Keratinocyte (primary cell): ENCODE data around the gene TEX28. TPM values are rescaled to one million over a fixed set of nuclear protein-coding genes. Genes with fewer than 3 reads are reported as not detected.

Experiments
- DNase-seq: peaks from one replicate; pipeline ENCODE4 v3.0.0-alpha.2; 2011; ENCODE audit warnings: low read depth, missing footprints, low spot score
- FAIRE-seq: peaks from 2 replicates; lab custom pipeline; 2011; peaks lifted over from hg19 to GRCh38; lab: Jason Lieb, UNC
- H2AFZ ChIP-seq: 2 replicates; pipeline ENCODE4 v1.6.0; 2012; ENCODE audit warnings: low read length, control low read depth, inconsistent platforms; ENCODE audit not compliant: control insufficient read depth
- H3K27ac ChIP-seq: 2 replicates; pipeline ENCODE4 v1.5.1; 2011; ENCODE audit warnings: low read length; ENCODE audit not compliant: control insufficient read depth, insufficient read depth
- H3K27me3 ChIP-seq: 3 replicates; pipeline ENCODE4 v1.6.0; 2011; ENCODE audit warnings: low read length; ENCODE audit not compliant: control insufficient read depth, insufficient read depth; ENCODE audit errors: extremely low read depth
- H3K36me3 ChIP-seq, 2 experiments: 2 replicates in 1 of 2; 3 replicates in 1 of 2; pipeline ENCODE4 v1.5.1; 2011; ENCODE audit warnings: low read length in 2 of 2, mild to moderate bottlenecking in 1 of 2; ENCODE audit not compliant: control insufficient read depth in 2 of 2, insufficient read depth in 2 of 2; ENCODE audit errors: extremely low read depth in 1 of 2
- H3K4me1 ChIP-seq: 3 replicates; pipeline ENCODE4 v1.5.1; 2011; ENCODE audit warnings: low read length; ENCODE audit not compliant: control insufficient read depth, insufficient read depth; ENCODE audit errors: extremely low read depth
- H3K4me2 ChIP-seq: 3 replicates; pipeline ENCODE4 v1.6.0; 2011; ENCODE audit warnings: low read depth, low read length; ENCODE audit not compliant: control insufficient read depth, insufficient read depth; ENCODE audit errors: extremely low read depth
- H3K4me3 ChIP-seq, 3 experiments: fragments of 200-600 bp in 1 of 3; sonication (generic) in 1 of 3; 2 replicates in 2 of 3; 3 replicates in 1 of 3; pipeline ENCODE4 v1.5.1; 2011 to 2016; ENCODE audit warnings: low read length in 3 of 3, mild to moderate bottlenecking in 3 of 3, control low read depth in 2 of 3, inconsistent platforms in 1 of 3, low read depth in 1 of 3, mixed read lengths in 1 of 3, mixed run types in 1 of 3, moderate library complexity in 1 of 3; ENCODE audit not compliant: control insufficient read depth in 2 of 3, insufficient read depth in 2 of 3; ENCODE audit errors: extremely low read depth in 1 of 3
- H3K79me2 ChIP-seq: 2 replicates; pipeline ENCODE4 v1.6.0; 2012; ENCODE audit warnings: low read length; ENCODE audit not compliant: control insufficient read depth, insufficient read depth
- H3K9ac ChIP-seq: 3 replicates; pipeline ENCODE4 v1.6.0; 2011; ENCODE audit warnings: low read length; ENCODE audit not compliant: control insufficient read depth, insufficient read depth; ENCODE audit errors: extremely low read depth
- H3K9me1 ChIP-seq: 3 replicates; pipeline ENCODE4 v1.6.0; 2011; ENCODE audit warnings: low read length; ENCODE audit not compliant: control insufficient read depth, insufficient read depth; ENCODE audit errors: extremely low read depth
- H3K9me3 ChIP-seq: 2 replicates; pipeline ENCODE4 v1.5.1; 2012; ENCODE audit warnings: low read depth, low read length; ENCODE audit not compliant: control insufficient read depth
- H4K20me1 ChIP-seq: 3 replicates; pipeline ENCODE4 v1.6.0; 2011; ENCODE audit warnings: low read length; ENCODE audit not compliant: control insufficient read depth, insufficient read depth; ENCODE audit errors: extremely low read depth
- EZH2 ChIP-seq: IDR thresholded peaks from one replicate; pipeline ENCODE4 v1.6.1; 2012; ENCODE audit warnings: inconsistent platforms, mild to moderate bottlenecking, low read length, moderate library complexity
- dilution Hi-C: fragments of 300-500 bp; cut with MboI; formaldehyde crosslinking; loops from one replicate; pipeline ENCODE4 v1.7.0; 2020; ENCODE audit warnings: low sequenced_read_pairs; ENCODE audit not compliant: extremely low pct_ligation_motif_present
- polyA plus RNA-seq, 5 experiments: library from polyadenylated mRNA; depleted of rRNA in 3 of 5; stranded (reverse) in 3 of 5; stranded (forward) in 1 of 5; unstranded in 1 of 5; fragments of >200 nt; gene quantifications; 1 replicate in 1 of 5; 2 replicates in 3 of 5; 3 replicates in 1 of 5; pipeline versions ENCODE4 v1.2.1 to v1.2.3, GENCODE V29; 2011 to 2012; ENCODE audit warnings: missing spikeins in 2 of 5, low read depth in 1 of 5, low replicate concordance in 1 of 5
- TF ChIP-seq, protein P1 (sequence below), 3 experiments: IDR thresholded peaks in 1 of 3; conservative IDR thresholded peaks in 1 of 3; optimal IDR thresholded peaks in 1 of 3; 2 replicates in 2 of 3; 3 replicates in 1 of 3; pipeline versions ENCODE3 to v1.5.1; 2011; ENCODE audit warnings: low read length in 3 of 3, mild to moderate bottlenecking in 3 of 3, moderate library complexity in 2 of 3, control low read depth in 1 of 3, inconsistent platforms in 1 of 3; ENCODE audit not compliant: insufficient read depth in 2 of 3; ENCODE audit errors: extremely low read depth in 1 of 3

TEX28 gene
- polyA plus RNA-seq, 1 donor (not counting 4 experiments of a cell fraction or from before 2014, with no cell fraction given) = not detected

DNA sequence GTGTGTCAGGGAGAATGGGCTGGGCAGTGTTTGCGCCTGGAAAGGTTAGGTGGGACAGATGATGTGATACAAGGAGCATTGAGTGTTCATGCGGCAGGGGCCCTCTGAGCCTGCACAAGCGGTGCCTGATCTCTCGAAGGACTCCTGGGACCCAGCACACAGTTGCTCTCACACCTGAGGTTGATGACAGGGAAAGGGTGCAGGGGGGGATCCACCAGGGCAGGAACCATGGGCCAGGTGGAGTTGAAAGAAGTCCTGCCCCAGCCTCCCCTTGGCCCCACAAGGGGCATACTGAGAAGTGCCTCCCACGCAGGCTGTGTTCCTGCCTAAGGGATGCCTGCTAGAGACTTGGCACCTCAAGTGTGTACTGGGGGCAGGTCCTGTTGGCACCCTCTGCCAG, 33.7 kb upstream of the TEX28 start:
- H4K20me1 ChIP-seq = no peaks in the 10 kb centered on the region
- H3K79me2 ChIP-seq = no peaks in the 10 kb centered on the region
- FAIRE-seq = no peak
- no peak overlapping the region for H3K4me2 ChIP-seq
- no peak overlapping the region for H3K4me3 ChIP-seq
- peaks cover 3% of the 10 kb centered on the region for H3K27me3 ChIP-seq
- H3K9me1 ChIP-seq = no peaks in the 10 kb centered on the region
- H3K9ac ChIP-seq = no peak overlapping the region
- TF ChIP-seq, protein P1, sequence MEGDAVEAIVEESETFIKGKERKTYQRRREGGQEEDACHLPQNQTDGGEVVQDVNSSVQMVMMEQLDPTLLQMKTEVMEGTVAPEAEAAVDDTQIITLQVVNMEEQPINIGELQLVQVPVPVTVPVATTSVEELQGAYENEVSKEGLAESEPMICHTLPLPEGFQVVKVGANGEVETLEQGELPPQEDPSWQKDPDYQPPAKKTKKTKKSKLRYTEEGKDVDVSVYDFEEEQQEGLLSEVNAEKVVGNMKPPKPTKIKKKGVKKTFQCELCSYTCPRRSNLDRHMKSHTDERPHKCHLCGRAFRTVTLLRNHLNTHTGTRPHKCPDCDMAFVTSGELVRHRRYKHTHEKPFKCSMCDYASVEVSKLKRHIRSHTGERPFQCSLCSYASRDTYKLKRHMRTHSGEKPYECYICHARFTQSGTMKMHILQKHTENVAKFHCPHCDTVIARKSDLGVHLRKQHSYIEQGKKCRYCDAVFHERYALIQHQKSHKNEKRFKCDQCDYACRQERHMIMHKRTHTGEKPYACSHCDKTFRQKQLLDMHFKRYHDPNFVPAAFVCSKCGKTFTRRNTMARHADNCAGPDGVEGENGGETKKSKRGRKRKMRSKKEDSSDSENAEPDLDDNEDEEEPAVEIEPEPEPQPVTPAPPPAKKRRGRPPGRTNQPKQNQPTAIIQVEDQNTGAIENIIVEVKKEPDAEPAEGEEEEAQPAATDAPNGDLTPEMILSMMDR (optimal IDR thresholded peaks at IDR 0.05 in 1 of 3, IDR thresholded peaks at IDR 0.05 in 1 of 3, conservative IDR thresholded peaks at IDR 0.05 in 1 of 3; ENCODE audit: extremely low read depth in 1 of 3, insufficient read depth in 2 of 3, low read length in 3 of 3) = no peak
- TF ChIP-seq EZH2 = no peak
- no peaks in the 10 kb centered on the region for H3K4me1 ChIP-seq
- H2AFZ ChIP-seq = no peak overlapping the region
- H3K36me3 ChIP-seq = no peaks in the 10 kb centered on the region
- H3K9me3 ChIP-seq = no peaks in the 10 kb centered on the region
- dilution Hi-C loops = no loop called here
- DNase-seq = no peak
- H3K27ac ChIP-seq = no peak overlapping the region

DNA sequence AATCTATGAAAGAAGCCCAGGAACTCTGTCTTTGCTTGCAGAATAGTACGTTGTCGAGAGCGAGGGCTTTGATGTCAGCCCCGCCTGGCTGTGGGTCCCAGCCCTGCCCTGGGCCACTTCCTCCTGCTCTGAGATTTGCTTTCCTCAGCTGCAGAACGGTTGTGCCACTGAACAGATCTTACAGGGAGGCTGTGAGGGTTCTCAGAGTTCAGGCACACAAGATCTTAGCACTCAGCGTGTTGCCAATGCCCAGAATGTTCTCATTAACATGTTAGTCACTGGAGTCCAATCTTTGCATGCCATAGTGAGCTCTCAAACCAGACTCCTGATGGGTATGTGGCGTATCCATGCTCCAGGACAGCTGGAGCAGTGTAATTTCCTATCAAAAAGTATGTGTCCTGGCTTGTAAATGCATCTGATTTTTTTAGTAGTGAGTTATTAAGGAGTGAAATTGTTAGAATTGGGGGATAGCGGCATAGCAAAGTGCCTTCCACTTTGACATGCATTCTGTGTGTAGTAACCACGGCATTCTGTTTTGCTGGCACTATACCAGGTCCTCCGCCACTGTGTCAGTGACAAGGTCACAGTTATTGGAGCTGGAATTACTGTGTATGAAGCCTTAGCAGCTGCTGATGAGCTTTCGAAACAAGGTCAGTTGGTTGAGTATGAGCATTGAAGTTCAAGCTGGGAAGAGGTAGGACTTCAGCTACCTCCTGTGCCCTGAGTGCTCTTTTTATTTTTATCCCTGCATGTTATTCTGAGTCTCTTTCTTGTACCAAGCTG, 32.3 kb upstream of the TEX28 start:
- Histone ChIP-seq H3K79me2 (no peaks in the 10 kb centered on the region), H4K20me1 (no peaks in the 10 kb centered on the region), H3K27me3 (peaks cover 3% of the 10 kb centered on the region), H3K4me1 (no peaks in the 10 kb centered on the region), H3K9me1 (no peaks in the 10 kb centered on the region), H3K27ac (no peak overlapping the region), H3K9ac (no peak overlapping the region), H3K36me3 (no peaks in the 10 kb centered on the region), H2AFZ (no peak overlapping the region), H3K9me3 (no peaks in the 10 kb centered on the region), H3K4me3 (no peak overlapping the region), H3K4me2 (no peak overlapping the region)
- TF ChIP-seq, protein P1 (optimal IDR thresholded peaks at IDR 0.05 in 1 of 3, IDR thresholded peaks at IDR 0.05 in 1 of 3, conservative IDR thresholded peaks at IDR 0.05 in 1 of 3; ENCODE audit: extremely low read depth in 1 of 3, insufficient read depth in 2 of 3, low read length in 3 of 3) = no peak
- no peak for TF ChIP-seq EZH2
- FAIRE-seq = no peak
- dilution Hi-C loops = no loop called here
- no peak for DNase-seq
